GM18505 (cell line): ENCODE measurements around the gene H2AZ2.
"Not testable (repeated sequence)": the region's sequence is repeated elsewhere in the genome, so short reads cannot be mapped to it uniquely, and the experiment has no call there.

ENCODE experiments used
- ATAC-seq: cut with Tn5 transposase; IDR thresholded peaks from one replicate; pipeline ENCODE4 v1.9.1; 2021; ENCODE audit not compliant: unreplicated experiment
- POLR2A ChIP-seq: IDR thresholded peaks from 4 replicates; pipeline ENCODE4 v1.6.1; 2011; ENCODE audit warnings: borderline replicate concordance; ENCODE audit not compliant: insufficient read depth, insufficient read length; ENCODE audit errors: extremely low read depth

The H2AZ2 gene

GRCh38 chr7:44814919-44815318 lies 33.0 kb downstream of the H2AZ2 start:
- no peak for TF ChIP-seq POLR2A
- ATAC-seq = no peak

- TF ChIP-seq POLR2A = no peak
- ATAC-seq = no peak
Observed at GRCh38 chr7:44811571-44811970, 36.3 kb downstream of the H2AZ2 start.

- TF ChIP-seq POLR2A = no peak
- no peak for ATAC-seq
Observed at GRCh38 chr7:44811093-44811492, 36.8 kb downstream of the H2AZ2 start.

DNA sequence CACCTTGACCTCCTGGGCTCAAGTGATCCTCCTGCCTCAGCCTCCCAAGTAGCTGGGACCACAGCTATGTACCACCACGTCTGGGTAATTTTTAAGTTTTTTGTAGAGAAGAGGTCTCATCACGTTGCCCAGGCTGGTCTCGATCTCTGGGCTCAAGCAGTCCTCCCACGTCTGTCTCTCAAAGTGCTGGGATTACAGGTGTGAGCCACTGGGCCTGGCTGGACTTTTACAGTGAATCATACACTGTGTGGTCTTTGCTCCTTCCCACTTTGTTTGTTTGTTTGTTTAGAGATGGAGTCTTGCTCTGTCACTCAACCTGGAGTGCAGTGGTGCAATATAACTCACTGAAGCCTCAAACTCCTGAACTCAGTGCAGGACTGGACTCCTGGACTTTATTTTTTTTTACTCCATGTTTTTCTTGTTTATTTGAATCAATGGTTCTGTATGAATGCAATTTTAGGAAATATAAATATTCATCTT lies 38.9 kb downstream of the H2AZ2 start:
- ATAC-seq = no peak
- TF ChIP-seq POLR2A = no peak

- TF ChIP-seq POLR2A = no peak
- no peak for ATAC-seq
Observed at GRCh38 chr7:44805950-44806349, 41.9 kb downstream of the H2AZ2 start.

GRCh38 chr7:44803828-44804519 lies 43.9 kb downstream of the H2AZ2 start:
- TF ChIP-seq POLR2A = peak; percentile 6
- not testable (repeated sequence) for ATAC-seq

DNA sequence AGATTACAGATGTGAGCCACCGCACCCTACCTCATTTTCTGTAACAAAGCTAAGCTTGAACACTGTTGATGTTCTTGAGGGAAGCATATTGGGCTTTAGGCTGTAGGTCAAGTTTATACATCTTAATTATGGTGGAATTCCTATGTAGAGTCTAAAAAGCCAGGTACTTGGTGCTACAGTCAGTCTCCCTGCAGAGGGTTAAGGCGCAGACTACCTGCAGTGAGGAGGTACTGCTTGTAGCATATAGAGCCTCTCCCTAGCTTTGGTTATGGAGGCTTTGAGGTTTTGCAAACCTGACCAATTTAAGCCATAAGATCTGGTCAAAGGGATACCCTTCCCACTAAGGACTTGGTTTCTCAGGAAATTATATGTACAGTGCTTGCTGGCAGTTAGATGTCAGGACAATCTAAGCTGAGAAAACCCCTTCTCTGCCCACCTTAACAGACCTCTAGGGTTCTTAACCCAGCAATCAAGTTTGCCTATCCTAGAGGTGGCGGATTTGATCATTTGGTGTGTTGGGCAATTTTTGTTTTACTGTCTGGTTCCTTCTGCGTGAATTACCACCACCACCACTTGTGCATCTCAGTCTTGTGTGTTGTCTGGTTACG lies 45.4 kb downstream of the H2AZ2 start:
- ATAC-seq = no peak
- TF ChIP-seq POLR2A = no peak

DNA sequence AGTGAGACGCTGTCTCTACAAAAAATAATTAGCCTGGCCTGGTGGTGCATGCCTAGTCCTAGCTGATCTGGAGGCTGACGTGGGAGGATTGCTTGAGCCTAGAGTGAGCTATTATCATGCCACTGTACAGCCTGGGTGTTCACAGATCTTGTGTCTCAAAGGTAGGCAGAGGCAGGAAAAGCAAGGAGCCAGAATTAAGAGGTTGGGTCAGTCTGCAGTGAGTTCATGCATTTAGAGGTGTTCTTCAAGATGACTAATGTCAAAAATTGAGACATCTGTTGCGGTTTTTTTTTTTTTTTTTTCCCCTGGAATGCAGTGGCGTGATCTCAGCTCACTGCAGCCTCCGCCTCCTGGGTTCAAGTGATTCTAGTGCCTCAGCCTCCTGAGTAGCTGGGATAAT lies 46.0 kb downstream of the H2AZ2 start:
- no peak for TF ChIP-seq POLR2A
- ATAC-seq = no peak

- no peak for ATAC-seq
- TF ChIP-seq POLR2A = no peak
Observed at GRCh38 chr7:44799939-44800338, 47.9 kb downstream of the H2AZ2 start.

DNA sequence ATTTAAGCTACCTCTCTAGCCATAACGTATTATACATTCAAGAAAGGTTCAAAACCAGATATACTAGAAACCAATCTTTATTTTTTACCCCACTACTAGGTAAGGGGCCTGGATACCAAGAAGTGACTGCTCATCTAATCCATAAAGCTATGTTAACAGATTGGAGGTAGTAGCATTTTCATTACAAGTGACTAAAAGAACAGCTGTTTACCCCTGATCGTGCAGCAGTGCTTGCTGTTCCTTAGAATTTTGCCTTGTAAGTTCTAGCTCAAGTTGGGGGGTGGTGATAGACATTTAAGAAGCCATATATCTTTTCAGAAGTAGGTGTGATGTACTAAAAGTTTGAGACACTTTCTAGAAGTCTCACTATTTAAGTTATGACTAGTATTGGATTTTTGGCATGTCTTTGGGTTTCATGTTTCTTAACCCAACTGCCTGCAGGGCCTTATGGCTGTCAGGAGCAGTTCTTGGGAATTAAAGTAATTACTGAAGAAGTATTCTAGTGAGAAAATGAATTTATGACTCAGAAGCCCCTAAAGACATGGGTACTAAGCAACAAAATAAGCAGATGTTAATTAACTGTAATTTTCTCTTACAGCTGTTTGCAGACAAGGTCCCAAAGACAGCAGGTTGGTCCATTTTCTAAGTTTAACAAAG lies 49.1 kb downstream of the H2AZ2 start:
- TF ChIP-seq POLR2A = peak; percentile 1
- no peak for ATAC-seq

- peak; percentile 32 for ATAC-seq
- peak; percentile 38 for TF ChIP-seq POLR2A
Observed at GRCh38 chr7:44797329-44798258, 50.3 kb downstream of the H2AZ2 start.

DNA sequence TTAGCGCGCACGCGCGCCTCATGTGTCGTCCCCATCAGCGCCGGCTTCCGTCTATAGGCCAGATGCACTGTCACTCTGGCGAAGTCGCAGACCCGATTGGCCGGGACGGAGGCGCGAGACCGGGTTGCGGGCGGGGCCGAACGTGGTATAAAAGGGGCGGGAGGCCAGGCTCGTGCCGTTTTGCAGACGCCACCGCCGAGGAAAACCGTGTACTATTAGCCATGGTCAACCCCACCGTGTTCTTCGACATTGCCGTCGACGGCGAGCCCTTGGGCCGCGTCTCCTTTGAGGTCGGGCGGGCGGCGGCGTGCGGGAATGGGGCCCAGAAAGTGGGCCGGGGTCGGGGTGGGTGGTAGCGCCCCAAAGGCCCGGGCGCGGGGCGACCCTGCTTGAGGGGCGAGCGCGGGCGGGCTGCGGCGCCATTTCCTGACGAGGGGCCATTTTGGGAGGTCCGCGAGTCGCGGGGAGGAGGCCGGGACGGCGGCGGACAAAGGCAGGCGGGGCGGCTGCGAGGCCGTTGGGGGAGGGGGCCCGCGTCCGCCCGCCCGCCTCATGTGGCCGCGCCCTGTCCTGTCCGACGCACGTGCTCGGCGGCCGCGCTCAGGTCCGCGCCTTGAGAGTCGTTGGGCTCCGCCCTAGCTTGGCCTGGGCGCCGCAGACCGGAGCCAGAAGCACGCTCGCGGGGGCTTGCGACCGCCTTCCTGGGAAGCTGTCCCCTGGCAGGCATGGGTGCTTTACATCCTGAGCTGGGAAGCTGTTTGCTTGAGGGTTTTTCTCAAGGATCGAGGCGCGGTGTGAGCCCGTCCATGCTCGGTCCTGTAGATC lies 51.2 kb downstream of the H2AZ2 start, which contains the start of gene PPIA:
Gene PPIA, plus strand, starts transcription at position 178 of the 825 bp plus-strand sequence. Its CDS starts 44 bp downstream, at position 222.
- peak; percentile 98 for TF ChIP-seq POLR2A
- ATAC-seq = peak; percentile 86
